Lung (tissue), 12 donors: ENCODE measurements around the gene SP140. TPM values are rescaled to one million over a fixed set of nuclear protein-coding genes. Genes with fewer than 3 reads are reported as not detected.

ENCODE experiments used
- ATAC-seq: fragments of 200-7000 bp; cut with Tn5 transposase; one replicate; pipeline ENCODE4 v1.9.1; 2020; ENCODE audit warnings: moderate number of reproducible peaks; ENCODE audit not compliant: insufficient read depth, low FRiP score
- DNase-seq, 3 donors: peaks; one replicate each; pipeline ENCODE4 v3.0.0-alpha.2; 2013 to 2017
- H3K27ac ChIP-seq, 2 donors: one replicate each; pipeline ENCODE4 v1.5.1; 2013; ENCODE audit warnings: mild to moderate bottlenecking in 2 of 2, moderate library complexity in 2 of 2, control low read depth in 1 of 2, inconsistent platforms in 1 of 2, low read depth in 1 of 2, low read length in 1 of 2
- H3K27me3 ChIP-seq, 3 donors: one replicate each; pipeline ENCODE4 v1.5.1; 2013; ENCODE audit warnings: low read length in 2 of 3; ENCODE audit not compliant: control insufficient read depth in 3 of 3, insufficient read depth in 3 of 3
- H3K36me3 ChIP-seq, 4 donors: one replicate each; pipeline ENCODE4 v1.5.1; 2013; ENCODE audit warnings: low read length in 4 of 4, mild to moderate bottlenecking in 1 of 4, moderate library complexity in 1 of 4; ENCODE audit not compliant: control insufficient read depth in 4 of 4, insufficient read depth in 4 of 4
- H3K4me1 ChIP-seq, 5 donors: one replicate each; pipeline ENCODE4 v1.5.1; 2013; ENCODE audit warnings: low read length in 5 of 5, mild to moderate bottlenecking in 2 of 5, moderate library complexity in 1 of 5; ENCODE audit not compliant: control insufficient read depth in 5 of 5, insufficient read depth in 5 of 5
- H3K4me3 ChIP-seq: one replicate; pipeline ENCODE4 v1.5.1; 2013; ENCODE audit warnings: mild to moderate bottlenecking, control low read depth, moderate library complexity
- H3K9ac ChIP-seq, 2 donors: one replicate each; pipeline ENCODE4 v1.5.1; 2013; ENCODE audit warnings: low read length in 2 of 2, control low read depth in 1 of 2; ENCODE audit not compliant: insufficient read depth in 1 of 2
- H3K9me3 ChIP-seq, 4 donors: one replicate each; pipeline ENCODE4 v1.5.1; 2013; ENCODE audit warnings: low read length in 3 of 4, mild to moderate bottlenecking in 1 of 4, moderate library complexity in 1 of 4; ENCODE audit not compliant: control insufficient read depth in 4 of 4, insufficient read depth in 3 of 4
- WGBS, 2 donors: extraction: QIAGEN DNeasy Blood & Tissue Kit; methylation state at CpG; one replicate each; pipeline ENCODE4 v1.1.7; 2013; 5-methylcytosine and 5-hydroxymethylcytosine counted together
- polyA plus RNA-seq, 2 donors: library from polyadenylated mRNA; stranded (reverse); fragments of 200-250 nt; gene quantifications; one replicate each; pipeline ENCODE4 v1.2.1, GENCODE V29; 2013
- total RNA-seq, 2 donors: library from RNA; depleted of rRNA in 1 of 2; stranded (reverse); fragments of >200 nt in 1 of 2; gene quantifications; one replicate each; pipeline ENCODE4 v1.2.1, GENCODE V29; 2014 to 2021
- TF ChIP-seq, protein P1 (sequence below): IDR thresholded peaks from 2 replicates; pipeline ENCODE4 v1.5.1; 2012; ENCODE audit warnings: mild to moderate bottlenecking; ENCODE audit errors: control extremely low read depth, extremely low read depth
- donor health status: control.
- donor health status: control.
- donor health status: Bipolar disorder and iron deficiency.
- donor health status: healthy.
- donor health status: DM: yes; HTN: yes; CAD: no.

The SP140 gene
- total and polyA plus RNA-seq, 4 donors = 2.9 to 6.7 (median 6.0) TPM

GRCh38 chr2:230323385-230324106 is 98.0 kb downstream of the SP140 start:
- Histone ChIP-seq H3K27me3 (no peaks in the 10 kb centered on the region), H3K36me3 (no peaks in the 10 kb centered on the region), H3K9ac (no peak overlapping the region), H3K4me3 (no peak overlapping the region), H3K9me3 (peaks cover 0 to 10% (median 2%) of the 10 kb centered on the region in 4 donors), H3K27ac (no peak overlapping the region), H3K4me1 (peaks cover 0 to 9% (median 5%) of the 10 kb centered on the region in 5 donors)
- no peak for ATAC-seq
- WGBS, 2 donors = 90 to 92% methylated on average over 17 to 18 of the region's 18 CpGs
- TF ChIP-seq, protein P1, sequence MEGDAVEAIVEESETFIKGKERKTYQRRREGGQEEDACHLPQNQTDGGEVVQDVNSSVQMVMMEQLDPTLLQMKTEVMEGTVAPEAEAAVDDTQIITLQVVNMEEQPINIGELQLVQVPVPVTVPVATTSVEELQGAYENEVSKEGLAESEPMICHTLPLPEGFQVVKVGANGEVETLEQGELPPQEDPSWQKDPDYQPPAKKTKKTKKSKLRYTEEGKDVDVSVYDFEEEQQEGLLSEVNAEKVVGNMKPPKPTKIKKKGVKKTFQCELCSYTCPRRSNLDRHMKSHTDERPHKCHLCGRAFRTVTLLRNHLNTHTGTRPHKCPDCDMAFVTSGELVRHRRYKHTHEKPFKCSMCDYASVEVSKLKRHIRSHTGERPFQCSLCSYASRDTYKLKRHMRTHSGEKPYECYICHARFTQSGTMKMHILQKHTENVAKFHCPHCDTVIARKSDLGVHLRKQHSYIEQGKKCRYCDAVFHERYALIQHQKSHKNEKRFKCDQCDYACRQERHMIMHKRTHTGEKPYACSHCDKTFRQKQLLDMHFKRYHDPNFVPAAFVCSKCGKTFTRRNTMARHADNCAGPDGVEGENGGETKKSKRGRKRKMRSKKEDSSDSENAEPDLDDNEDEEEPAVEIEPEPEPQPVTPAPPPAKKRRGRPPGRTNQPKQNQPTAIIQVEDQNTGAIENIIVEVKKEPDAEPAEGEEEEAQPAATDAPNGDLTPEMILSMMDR = no peak
- DNase-seq = no peak

DNA sequence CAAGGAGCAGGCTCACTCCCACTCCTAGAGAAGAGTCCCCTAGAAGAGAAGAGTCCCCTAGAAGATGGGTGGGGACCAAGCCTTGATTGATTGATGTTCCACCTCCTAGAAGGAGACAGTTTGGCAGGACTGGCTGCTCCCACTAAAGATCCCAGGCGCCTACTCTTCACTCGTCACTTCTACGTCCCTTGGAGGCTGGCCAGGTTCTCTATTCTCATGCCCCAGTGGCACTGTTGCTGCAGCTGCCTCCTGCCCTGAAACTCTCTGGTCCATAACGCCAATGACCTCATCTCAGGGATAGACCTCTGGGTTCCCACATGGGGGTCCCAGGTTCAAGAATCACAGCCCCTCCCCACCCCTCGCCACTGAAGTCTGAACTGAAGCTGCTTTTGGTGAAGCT is 99.0 kb downstream of the SP140 start:
- peaks cover 0 to 9% (median 5%) of the 10 kb centered on the region in 5 donors for H3K4me1 ChIP-seq
- H3K9ac ChIP-seq = no peak overlapping the region
- 81 to 82% methylated on average over 5 of the region's 5 CpGs for WGBS, 2 donors
- no peak overlapping the region for H3K4me3 ChIP-seq
- no peak overlapping the region for H3K27ac ChIP-seq
- TF ChIP-seq, protein P1 = no peak
- DNase-seq (no peak), ATAC-seq (no peak)
- H3K36me3 ChIP-seq = no peaks in the 10 kb centered on the region
- peaks cover 0 to 10% (median 2%) of the 10 kb centered on the region in 4 donors for H3K9me3 ChIP-seq
- no peaks in the 10 kb centered on the region for H3K27me3 ChIP-seq

GRCh38 chr2:230325316-230326243 is 100.0 kb downstream of the SP140 start:
- peaks cover 0 to 10% (median 2%) of the 10 kb centered on the region in 4 donors for H3K9me3 ChIP-seq
- 92 to 97% methylated on average over 9 of the region's 9 CpGs for WGBS, 2 donors
- no peak overlapping the region for H3K4me3 ChIP-seq
- no peak overlapping the region for H3K27ac ChIP-seq
- TF ChIP-seq, protein P1 = no peak
- no peak for ATAC-seq
- peaks cover 0 to 9% (median 5%) of the 10 kb centered on the region in 5 donors for H3K4me1 ChIP-seq
- DNase-seq = no peak
- H3K9ac ChIP-seq = no peak overlapping the region
- H3K36me3 ChIP-seq = no peaks in the 10 kb centered on the region
- no peaks in the 10 kb centered on the region for H3K27me3 ChIP-seq
